Large intestine (tissue), 3 donors: Measurements from ENCODE around the gene CRTC1. TPM values are rescaled to one million over a fixed set of nuclear protein-coding genes. Genes with fewer than 3 reads are reported as not detected.

Experiments
- DNase-seq, 2 donors: peaks; one replicate each; pipeline versions ENCODE4 v3.0.0 to v3.0.0-alpha.2; 2013
- H3K27ac ChIP-seq: one replicate; pipeline ENCODE4 v1.5.1; 2013; ENCODE audit warnings: low read length
- H3K27me3 ChIP-seq: 2 replicates; pipeline ENCODE4 v1.6.1; 2013; ENCODE audit warnings: low read length; ENCODE audit not compliant: control insufficient read depth, insufficient read depth
- H3K36me3 ChIP-seq: 2 replicates; pipeline ENCODE4 v1.6.1; 2013; ENCODE audit warnings: low read length; ENCODE audit not compliant: control insufficient read depth, insufficient read depth
- H3K4me1 ChIP-seq: one replicate; pipeline ENCODE4 v1.6.1; 2013; ENCODE audit warnings: low read length; ENCODE audit not compliant: control insufficient read depth, insufficient read depth
- H3K4me3 ChIP-seq: one replicate; pipeline ENCODE4 v1.5.1; 2013; ENCODE audit warnings: low read length
- H3K9me3 ChIP-seq: one replicate; pipeline ENCODE4 v1.6.1; 2013; ENCODE audit warnings: mild to moderate bottlenecking, low read depth, low read length, moderate library complexity; ENCODE audit not compliant: control insufficient read depth
- WGBS: methylation state at CpG from one replicate; pipeline ENCODE4 v1.1.5; 2013; ENCODE audit warnings: low lambda C conversion rate; ENCODE audit not compliant: insufficient coverage; 5-methylcytosine and 5-hydroxymethylcytosine counted together
- polyA plus RNA-seq: library from polyadenylated mRNA; unstranded; fragments of 120-200 nt; gene quantifications from one replicate; pipeline ENCODE4 v1.2.1, GENCODE V29; 2013

Gene CRTC1
- polyA plus RNA-seq, 1 donor: 21.5 TPM

DNA sequence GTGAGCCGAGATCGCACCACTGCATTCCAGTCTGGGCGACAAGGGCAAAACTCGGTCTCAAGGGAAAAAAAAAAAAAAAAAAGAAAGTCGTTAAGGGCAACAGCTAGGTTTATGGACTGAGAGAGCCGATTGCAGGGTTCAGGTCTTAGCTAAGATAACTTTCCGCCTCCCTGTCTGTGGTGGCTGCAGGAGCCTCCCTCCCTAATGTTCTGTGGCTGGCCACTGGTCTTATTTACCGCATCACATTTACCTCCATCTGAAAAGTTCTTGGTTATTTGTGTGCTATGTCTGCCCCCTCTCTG lies 722 bp upstream of the CRTC1 start:
- no peak for DNase-seq
- H3K4me1 ChIP-seq: peaks cover 12% of the 10 kb centered on the region
- no peaks in the 10 kb centered on the region for H3K27me3 ChIP-seq
- H3K9me3 ChIP-seq: no peaks in the 10 kb centered on the region
- peak overlapping the region; percentile 58 for H3K4me3 ChIP-seq
- H3K27ac ChIP-seq: peak overlapping the region; percentile 60
- H3K36me3 ChIP-seq: no peaks in the 10 kb centered on the region
- no CpG with 5 or more reads among the region's 8 CpGs for WGBS

DNA sequence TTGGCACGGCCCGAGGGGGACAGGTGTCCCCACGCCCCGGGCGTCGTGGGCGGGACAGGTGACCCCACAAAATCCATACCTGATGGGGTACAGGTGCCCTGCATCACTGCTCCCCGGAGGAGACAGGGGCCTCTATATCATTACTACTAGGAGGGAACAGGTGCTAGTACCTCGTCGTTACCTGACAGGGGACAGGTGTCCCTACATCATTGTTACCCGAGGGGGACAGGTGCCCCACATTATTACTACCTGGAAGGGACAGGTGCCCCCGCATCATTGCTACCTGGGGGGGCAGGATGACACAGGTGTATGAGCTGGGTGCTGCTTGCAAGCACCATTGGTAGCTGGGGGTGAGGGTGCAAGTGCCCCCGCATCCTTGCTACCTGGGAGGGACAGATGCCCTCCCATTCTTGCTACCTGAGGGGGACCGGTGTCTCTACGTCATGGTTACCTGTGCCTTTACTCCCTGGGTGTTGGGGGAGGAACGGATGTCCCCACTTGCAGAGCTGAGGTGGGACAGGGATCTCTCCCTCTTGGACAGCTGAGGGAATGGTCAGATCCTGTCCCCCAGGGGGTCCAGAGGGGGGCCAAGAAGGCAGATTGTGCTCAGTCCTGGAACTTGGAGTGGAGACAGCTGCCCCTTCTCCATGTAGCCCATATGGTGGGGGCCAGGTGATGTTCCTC lies 620 bp downstream of the CRTC1 start:
- H3K9me3 ChIP-seq: no peaks in the 10 kb centered on the region
- peaks cover 12% of the 10 kb centered on the region for H3K4me1 ChIP-seq
- WGBS: no CpG with 5 or more reads among the region's 16 CpGs
- DNase-seq: peak in 1 of 2 donors; percentile 42
- H3K4me3 ChIP-seq: peak overlapping the region; percentile 62
- no peak overlapping the region for H3K27ac ChIP-seq
- H3K27me3 ChIP-seq: no peaks in the 10 kb centered on the region
- no peaks in the 10 kb centered on the region for H3K36me3 ChIP-seq

DNA sequence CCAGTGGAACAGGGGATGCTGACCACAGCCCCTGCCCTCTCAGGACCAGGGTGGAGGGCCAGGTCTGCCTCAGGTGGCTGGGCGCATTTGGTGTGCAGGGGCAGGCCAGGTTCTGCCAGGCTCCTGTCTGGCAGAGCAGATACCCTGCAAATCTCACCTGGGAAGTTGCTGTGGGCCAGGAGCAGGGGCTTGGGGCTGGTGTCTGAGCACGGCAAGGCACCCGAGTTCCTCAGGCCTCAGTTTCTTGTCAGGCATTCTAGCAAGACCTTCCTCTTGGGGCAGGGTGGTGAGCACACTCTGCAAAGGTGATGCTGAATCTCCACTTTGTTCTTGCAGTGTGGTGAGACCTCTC lies 1.1 kb downstream of the CRTC1 start:
- WGBS: no CpG with 5 or more reads among the region's 3 CpGs
- H3K9me3 ChIP-seq: no peaks in the 10 kb centered on the region
- H3K27me3 ChIP-seq: no peaks in the 10 kb centered on the region
- no peaks in the 10 kb centered on the region for H3K36me3 ChIP-seq
- no peak for DNase-seq
- peak overlapping the region; percentile 62 for H3K4me3 ChIP-seq
- H3K27ac ChIP-seq: no peak overlapping the region
- peaks cover 12% of the 10 kb centered on the region for H3K4me1 ChIP-seq

DNA sequence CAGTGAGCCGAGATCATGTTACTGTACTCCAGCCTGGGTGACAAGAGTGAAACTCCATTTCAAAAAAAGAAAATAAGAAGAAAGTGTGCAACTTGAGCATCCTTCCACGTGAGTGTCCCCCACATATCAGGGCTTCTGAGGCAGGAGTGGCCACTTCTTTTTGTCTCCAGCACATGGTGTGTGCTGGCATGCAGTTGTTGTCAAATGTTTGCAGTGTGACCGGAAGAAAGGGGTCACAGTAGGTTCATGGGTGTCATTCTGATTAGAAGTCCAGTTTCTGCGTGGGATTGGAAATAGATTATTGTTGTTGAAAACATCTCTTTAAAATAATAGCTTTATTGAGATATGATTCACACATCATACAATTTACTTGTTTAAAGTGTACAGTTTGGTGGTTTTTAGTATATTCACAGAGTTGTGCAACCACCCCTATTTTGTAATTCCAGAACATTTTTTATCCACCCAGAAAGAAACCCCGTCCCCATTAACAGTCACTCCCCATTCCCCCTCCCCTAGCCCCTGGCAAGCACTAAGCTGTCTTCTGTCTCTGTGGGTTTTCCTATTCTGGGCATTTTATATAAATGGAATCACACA lies 2.2 kb downstream of the CRTC1 start:
- no peaks in the 10 kb centered on the region for H3K36me3 ChIP-seq
- no peak overlapping the region for H3K4me3 ChIP-seq
- no peaks in the 10 kb centered on the region for H3K27me3 ChIP-seq
- no peak for DNase-seq
- WGBS: 90% methylated on average over 2 of the region's 5 CpGs
- H3K4me1 ChIP-seq: peaks cover 12% of the 10 kb centered on the region
- H3K9me3 ChIP-seq: no peaks in the 10 kb centered on the region
- no peak overlapping the region for H3K27ac ChIP-seq

DNA sequence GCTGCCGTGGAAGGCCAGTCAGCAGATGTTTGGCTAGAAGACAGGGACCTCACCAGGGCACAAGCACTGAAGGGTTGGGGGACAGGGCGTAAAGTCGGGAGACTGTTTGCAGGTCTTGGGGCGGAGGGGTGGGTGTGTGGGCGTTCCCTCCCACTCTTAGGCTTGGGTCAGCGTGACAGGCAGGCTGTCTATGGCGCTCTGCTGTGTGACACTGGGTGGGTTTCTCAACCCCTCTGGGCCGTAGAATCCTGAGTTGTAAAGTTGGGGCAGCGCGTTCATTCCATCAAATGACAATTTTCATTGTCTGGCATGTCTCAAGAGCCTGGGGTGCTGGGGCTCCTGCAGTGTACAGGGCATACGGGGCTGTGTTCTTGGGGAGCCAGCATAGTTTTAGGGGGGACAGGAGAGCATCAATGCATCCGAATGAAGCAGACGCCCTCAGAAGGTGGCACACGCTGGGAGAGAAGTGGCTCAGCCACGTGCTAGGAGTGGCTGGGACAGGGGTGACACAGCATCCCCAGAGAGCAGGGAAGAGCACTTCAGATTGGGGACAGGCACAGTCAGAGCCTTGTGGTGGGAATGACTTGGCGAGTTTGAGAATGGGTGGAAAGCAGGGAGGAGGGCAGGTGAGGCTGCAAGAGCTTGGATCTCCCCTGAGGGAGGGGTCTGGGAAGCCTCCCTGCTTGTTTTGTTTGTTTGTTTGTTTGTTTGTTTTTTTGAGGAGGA lies 4.4 kb downstream of the CRTC1 start:
- Histone ChIP-seq H3K4me3 (no peak overlapping the region), H3K9me3 (no peaks in the 10 kb centered on the region), H3K27me3 (no peaks in the 10 kb centered on the region), H3K4me1 (peaks cover 10% of the 10 kb centered on the region), H3K27ac (no peak overlapping the region), H3K36me3 (peaks cover 3% of the 10 kb centered on the region)
- DNase-seq: no peak
- WGBS: 100% methylated on average over 1 of the region's 16 CpGs

DNA sequence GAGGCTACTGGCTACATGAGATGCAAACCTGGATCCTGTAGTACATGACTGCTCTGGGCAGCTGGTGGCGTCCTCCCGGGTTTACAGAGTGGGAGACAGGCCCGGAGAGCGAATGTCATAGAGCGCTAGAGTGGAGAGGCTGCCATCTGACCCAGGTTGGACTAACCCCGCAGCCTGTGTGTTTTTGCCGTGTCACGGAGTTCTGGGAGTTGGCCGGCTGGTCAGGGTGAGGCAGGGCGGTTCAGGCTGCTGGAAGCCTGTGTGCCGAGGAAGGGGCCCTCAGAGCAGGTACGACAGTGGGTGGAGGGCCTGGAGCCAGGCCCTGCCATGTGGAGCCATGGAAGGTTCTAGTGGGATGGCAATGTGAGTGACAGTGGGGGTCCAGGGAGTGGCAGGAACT lies 12.5 kb downstream of the CRTC1 start:
- no peak overlapping the region for H3K4me3 ChIP-seq
- H3K9me3 ChIP-seq: no peaks in the 10 kb centered on the region
- no peaks in the 10 kb centered on the region for H3K27me3 ChIP-seq
- H3K36me3 ChIP-seq: peaks cover 3% of the 10 kb centered on the region
- WGBS: no CpG with 5 or more reads among the region's 12 CpGs
- no peak for DNase-seq
- peaks cover 4% of the 10 kb centered on the region for H3K4me1 ChIP-seq
- H3K27ac ChIP-seq: no peak overlapping the region

DNA sequence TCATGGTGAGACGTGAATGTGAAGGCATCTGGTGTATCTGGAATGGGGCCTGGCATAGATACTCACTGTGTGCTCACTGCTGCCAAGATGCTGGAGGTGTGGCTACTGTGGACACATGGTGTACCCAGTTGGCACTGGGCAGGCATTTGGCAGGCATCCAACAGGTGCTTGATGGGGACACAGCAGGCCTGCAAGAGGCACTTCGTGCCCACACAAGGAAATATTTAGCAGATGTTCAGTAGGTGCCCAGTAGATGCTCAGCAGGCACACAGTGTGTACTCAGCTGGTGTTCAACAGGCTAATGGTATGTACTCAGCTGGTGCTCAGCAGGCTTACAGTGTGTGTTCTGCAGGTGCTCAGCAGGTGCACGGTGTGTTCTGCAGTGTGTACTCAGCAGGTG lies 14.2 kb downstream of the CRTC1 start:
- Histone ChIP-seq H3K36me3 (no peaks in the 10 kb centered on the region), H3K4me3 (no peak overlapping the region), H3K9me3 (no peaks in the 10 kb centered on the region), H3K27me3 (no peaks in the 10 kb centered on the region), H3K27ac (no peak overlapping the region), H3K4me1 (peaks cover 8% of the 10 kb centered on the region)
- WGBS: no CpG with 5 or more reads among the region's 3 CpGs
- no peak for DNase-seq

DNA sequence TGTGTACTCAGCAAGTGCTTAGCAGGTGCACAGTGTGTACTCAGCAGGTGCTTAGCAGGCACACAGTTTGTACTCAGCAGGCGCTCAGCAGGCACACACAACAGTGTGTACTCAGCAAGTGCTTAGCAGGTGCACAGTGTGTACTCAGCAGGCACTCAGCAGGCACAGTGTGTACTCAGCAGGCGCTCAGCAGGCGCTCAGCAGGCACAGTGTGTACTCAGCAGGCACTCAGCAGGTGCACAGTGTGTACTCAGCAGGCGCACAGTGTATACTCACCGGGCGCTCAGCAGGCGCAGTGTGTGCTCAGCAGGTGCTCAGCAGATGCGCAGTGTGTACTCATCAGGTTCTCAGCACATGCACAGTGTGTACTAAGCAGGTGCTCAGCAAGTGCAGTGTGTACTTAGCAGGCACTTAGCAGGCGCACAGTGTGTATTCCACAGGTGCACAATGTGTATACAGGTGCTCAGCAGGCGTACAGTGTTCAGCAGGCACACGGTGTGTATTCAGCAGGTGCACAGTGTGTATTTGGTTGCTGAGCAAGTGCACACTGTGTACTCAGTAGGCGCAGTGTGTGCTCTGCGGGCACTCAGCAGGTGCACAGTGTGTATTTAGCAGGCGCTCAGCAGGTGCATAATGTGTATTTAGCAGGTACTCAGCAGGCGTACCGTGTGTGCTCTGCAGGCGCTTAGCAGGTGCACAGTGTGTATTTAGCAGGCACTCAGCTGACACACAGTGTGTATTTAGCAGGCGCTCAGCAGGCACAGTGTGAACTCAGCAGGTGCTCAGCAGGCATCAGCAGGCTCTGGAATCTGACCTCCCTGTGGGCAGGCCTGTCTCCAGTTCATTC lies 15.1 kb downstream of the CRTC1 start:
- no peak overlapping the region for H3K4me3 ChIP-seq
- no peaks in the 10 kb centered on the region for H3K36me3 ChIP-seq
- peaks cover 8% of the 10 kb centered on the region for H3K4me1 ChIP-seq
- H3K27ac ChIP-seq: no peak overlapping the region
- no peaks in the 10 kb centered on the region for H3K9me3 ChIP-seq
- WGBS: no CpG with 5 or more reads among the region's 18 CpGs
- no peaks in the 10 kb centered on the region for H3K27me3 ChIP-seq
- no peak for DNase-seq

DNA sequence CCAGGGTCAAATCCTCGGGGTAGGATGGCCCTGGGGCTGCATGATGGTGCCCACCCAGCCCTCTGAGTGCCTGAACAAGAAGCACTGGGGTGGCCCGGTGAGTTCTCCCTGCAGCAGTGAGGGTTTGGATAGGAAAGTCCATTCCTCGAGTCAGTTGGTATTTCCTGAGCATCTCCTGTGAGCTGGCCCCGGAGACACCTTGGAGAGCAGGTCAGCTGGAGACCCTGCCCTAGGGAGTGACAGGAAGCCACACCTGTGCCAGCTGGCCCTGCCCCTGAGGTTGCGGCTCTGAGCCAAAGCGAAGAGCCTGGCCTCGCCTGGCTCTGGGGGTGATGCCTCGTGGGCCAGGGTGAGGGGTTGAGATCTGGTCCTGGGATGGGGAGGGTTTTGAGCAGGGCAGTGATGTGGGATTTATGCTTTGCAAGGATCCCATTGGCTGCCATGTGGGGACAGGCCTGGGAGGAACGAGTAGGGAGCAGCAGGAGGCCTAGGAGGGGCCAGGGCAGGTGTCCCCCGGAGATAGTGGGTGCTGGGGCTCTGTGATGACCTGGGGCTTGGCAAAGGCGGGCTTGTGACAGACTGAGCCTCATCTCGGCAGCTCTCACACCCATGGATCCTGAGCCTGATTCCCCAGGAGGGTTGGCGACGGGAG lies 16.0 kb downstream of the CRTC1 start:
- no peak overlapping the region for H3K27ac ChIP-seq
- no peaks in the 10 kb centered on the region for H3K36me3 ChIP-seq
- no peaks in the 10 kb centered on the region for H3K9me3 ChIP-seq
- no peaks in the 10 kb centered on the region for H3K27me3 ChIP-seq
- H3K4me1 ChIP-seq: peaks cover 8% of the 10 kb centered on the region
- WGBS: no CpG with 5 or more reads among the region's 14 CpGs
- H3K4me3 ChIP-seq: no peak overlapping the region
- DNase-seq: no peak
